Superior temporal gyrus (tissue), 1 donor: ENCODE data around the gene RASA1.
A peak's percentile ranks its signal among the peaks of the same experiment; 100 is the strongest.

Experiments
- DNase-seq: peaks from one replicate; pipeline ENCODE4 v3.0.0-alpha.2; 2016; ENCODE audit errors: extremely low spot score

RASA1 gene

DNA sequence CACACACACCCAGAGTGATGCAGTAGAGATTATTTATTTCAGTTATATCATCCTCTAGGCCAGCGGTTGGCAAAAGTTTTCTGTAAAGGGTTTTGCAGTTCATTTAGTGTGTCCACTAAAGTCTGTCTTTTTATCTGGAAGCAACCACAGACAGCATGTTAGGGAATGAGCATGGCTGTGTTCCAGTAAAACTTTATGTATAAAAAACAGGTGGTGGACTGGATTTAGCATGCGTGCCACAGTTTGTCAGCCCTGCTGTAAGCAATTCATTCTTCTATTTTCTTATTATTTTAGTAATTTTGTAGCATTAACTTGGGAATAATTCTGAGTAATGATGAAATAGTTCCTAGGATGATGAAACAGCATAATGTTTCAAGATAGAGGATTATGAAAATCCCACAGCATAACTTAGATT, 93.4 kb downstream of the RASA1 start:
- no peak for DNase-seq

DNA sequence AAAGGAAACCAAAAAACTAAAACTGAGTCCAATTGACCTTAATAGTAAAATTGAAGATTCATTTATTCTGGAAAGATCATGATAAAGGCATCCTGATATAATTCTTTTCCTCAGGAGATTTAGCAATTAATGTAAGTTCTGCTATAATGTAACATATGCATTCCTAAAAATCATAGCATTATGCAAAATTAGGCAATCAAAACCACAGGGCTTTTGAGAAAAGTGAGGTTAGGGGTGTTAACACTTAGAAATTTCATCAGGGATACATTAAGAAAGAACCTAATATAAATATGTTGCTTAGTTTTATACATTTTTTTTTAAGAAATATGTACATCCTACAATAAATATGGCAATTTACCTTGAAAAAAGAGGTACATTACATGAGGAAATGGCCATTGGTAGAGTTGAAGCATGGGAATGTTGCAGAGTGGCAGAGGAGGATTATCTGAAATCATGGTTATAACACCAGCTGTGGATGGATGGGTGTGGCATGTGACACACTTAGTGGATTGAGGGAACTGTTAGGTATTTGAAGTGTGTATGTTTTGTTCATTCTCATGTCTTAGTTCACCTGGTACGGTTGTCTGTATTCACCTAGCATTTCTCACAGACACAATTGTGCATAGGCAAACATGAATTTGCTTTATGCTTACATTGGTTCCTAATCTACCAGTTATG, 94.0 kb downstream of the RASA1 start:
- no peak for DNase-seq

DNA sequence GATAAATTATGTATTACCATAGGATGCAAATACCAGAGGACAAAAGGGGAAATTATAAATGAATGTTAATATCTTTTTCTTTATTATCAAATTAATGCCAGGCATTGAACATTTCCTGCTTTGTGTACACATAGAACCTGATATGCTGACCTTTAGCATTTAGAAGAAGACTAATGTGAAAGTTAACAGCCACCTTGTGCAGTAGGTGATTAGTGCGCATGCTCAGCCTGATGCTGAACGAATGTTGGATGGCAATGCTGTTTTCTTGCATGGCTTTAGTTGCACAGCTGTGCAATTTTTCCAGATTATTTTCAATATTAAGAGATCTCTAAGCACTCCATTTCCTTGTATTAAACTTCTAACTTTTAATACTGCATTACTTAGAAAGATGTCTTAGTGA, 99.6 kb downstream of the RASA1 start:
- no peak for DNase-seq

DNA sequence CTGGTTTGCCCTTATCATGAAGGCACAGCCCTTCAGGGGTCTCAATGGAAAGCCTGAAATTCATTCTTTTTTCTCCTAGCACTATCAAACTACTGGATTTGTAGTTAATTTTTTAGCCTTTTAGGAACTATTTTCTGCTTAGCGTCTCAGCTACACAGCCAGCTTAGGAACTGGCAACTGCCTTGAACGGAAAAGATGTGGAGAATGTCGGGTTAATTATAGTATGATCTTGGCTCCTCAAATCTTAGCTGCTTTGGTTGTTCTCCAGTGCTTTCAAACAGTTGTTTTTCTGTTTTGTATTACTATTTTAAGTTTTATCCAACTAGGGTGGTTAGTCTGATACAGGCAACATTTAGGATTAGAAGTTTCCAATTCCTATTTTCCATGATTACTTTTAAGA, 100.9 kb downstream of the RASA1 start:
- DNase-seq = no peak

DNA sequence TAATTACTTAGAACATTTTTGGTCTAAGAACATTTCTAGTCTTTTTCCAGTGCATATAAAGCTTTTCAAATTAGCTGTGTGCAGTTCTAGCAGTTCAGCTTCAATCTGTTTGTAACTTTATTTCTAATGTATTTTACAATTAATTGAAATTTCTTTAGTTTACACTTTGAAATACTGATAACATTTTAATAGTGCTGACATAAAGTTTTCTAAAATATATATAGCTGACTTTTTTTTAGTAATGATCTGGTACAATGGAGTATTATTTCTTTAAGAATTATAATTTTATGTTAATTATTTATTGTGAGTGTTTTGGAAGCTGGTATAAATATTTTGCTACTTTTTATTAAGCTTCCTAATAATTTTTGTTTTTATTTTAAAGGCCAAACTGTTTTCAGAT, 101.7 kb downstream of the RASA1 start:
- DNase-seq = no peak

DNA sequence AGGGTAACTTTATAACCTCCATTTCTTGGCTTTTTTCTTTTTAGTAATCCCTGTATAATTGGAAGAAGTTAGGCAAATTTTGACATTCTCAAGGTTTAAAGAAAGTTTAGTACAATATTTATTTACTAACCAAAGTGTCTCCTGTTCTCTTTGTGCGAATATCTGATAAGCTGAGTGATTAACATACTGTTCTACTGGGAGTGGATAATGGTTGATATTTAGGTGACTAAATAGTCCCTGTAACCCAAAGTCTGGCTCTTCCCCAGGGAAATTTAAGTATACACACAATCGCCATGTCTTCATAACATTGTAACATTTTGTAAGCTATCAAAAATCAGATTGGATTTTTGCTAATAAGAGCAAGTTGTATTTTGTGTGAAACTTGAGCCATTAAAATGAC, 105.0 kb downstream of the RASA1 start:
- no peak for DNase-seq

DNA sequence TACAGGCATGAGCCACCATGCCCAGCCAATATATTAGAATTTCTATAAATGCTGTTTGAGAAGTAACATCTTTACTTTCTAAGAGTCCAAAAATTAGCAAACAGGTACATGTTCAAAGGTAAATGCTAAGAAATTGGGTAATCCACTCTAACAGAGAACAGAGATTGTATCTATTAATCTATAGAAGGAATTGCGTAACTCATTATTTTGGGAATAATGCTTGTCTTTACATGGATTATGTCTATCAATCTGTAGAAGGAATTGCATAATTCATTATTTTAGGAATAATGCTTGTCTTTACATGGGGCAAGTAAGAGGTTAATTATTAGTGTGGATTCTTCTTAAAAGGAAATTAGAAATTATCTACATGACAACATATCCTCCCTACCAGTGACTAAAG, 114.5 kb downstream of the RASA1 start:
- no peak for DNase-seq

DNA sequence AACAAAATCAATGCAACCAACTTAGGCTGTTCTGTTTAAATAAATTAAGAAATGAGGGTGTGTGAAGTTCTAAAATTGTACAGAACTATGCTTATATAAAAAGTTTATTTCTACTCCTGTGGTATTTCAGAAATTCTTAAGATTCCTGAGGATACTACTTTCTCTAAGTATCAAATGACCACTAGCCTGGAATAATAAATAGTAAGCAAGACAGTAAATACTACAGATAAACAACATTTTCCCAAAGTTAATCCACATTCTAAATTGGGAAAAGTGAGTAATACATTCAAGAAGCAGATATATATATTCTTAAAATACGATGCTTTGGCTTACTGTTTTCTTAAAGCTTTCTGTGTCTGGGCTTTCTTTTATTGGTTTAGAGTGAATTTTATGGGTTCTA, 115.5 kb downstream of the RASA1 start:
- no peak for DNase-seq

DNA sequence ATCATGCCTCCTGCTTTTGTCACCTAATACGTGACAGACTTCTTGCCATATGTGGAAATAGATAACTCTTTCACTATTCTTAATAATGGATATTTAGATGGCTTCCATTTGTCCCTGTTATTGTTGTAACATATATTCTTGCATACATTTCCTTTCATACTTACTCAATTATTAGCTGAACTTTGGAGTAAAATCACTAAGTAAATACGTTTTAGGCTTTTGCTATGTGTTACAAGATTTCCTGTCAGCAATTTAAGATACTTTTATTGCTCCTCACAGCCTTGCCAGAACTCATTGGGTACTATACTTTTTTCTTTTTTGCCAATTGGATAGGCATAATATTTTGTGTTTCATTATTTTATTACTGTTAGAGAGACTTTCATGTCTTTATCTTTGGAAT, 118.1 kb downstream of the RASA1 start:
- no peak for DNase-seq

DNA sequence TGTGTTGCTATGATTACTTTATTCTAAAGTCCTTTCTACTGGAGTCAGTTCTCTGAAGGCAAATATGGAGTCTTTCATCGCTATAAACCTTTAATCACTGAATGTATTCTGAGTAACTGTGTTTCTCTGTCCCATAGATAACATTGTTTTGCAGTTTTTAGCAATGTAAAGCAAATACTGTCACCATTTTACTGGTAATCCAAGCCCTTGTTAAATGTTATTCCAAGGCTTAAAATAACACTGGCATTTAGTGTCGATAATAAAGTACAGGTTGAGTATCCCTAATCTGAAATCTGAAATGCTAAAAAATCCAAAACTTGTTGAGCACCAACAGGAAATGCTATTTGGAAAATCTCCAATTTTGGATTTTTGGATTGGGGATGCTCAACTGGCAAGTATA, 120.4 kb downstream of the RASA1 start:
- DNase-seq = no peak

DNA sequence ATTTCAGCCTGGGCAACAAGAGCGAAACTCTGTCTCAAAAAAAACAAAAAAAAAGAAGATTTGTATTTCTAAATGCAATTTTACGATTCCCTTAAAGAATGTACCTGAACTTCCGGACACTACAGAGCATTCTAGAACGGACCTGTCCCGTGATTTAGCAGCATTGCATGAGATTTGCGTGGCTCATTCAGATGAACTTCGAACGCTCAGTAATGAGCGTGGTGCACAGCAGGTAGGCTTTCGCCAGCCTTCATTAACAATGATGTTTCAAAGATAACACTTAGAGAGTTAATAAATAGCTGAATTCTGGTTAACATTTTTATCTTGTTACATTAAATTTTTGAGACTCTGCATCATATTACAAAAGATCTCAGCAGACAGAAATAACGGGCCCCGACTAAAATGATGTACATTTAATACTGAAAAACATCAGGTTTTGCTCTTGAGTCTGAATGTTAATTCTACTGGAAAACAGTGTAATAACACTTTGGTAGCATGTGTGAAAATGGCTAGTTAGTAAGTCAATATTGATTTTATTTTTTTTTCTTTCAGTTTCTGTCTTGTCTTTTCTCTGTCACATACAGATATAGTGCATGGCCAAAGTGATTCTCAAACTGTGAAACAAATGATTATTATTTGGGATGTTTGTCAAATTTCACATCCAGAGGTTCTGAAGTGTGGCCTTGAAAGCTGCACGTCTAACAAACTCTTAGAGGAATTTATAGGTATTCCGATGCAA, 121.8 kb downstream of the RASA1 start:
- DNase-seq = no peak

DNA sequence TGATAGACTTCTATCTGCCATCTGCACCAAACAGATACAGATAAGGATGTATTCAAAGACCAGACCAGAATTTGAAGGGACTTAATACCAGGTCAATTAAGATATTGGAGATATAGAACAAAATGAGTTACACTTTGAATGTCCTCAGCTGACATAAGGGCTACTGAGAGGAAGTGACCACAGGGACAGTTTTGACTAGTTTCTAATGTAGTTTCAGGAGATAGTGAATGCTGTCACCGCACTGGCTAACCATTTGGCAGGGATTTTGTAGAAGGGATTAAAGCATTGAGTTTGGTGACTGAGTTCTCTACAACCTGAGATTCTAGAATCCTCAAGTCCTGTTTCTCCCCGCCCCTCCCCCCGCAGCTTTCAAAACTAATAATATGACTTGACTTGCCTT, 122.4 kb downstream of the RASA1 start:
- DNase-seq = no peak

DNA sequence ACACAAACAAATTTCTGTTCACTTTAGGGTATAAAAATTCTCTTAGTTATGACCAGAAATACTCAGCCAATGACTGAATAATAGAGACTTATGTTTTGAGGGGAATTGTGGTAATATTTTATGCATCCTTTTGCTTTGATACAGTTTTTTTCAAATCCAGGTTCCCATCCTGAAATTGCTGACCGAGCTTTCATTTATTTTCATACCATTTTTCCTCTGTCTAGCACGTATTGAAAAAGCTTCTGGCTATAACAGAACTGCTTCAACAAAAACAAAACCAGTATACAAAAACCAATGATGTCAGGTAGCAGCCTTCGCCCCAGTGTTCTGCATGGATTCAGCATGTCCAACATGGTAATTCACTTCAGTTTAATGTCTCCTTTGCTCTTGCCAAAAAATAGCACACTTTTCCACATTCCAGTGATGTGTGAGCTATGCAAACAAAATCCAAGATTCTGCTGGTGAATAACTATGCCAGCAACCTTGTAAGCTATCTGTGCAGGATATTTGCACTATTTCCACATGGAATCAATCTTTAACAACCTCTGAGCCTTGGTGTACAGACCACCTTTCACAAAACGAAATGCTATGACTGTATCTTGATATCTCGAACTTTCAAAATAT, 123.0 kb downstream of the RASA1 start:
- DNase-seq = no peak

DNA sequence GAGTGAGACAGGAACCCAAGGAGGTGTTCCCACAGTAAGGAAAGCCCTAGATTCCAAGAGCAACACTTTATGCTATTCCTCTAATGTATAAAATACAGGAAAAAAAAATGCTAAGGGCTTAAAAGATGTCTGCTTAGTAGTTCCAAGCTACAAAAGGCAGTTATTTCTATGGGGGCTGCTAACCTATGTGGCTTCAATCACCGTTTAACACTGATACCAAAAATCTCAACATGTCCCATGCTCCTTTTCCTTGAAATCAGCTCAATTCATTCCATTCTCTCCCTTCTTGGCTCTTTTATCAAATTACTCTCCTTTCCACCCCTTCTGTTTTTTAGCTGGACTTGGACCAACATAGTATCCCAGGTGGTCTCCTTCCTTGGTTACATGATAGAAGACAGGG, 124.5 kb downstream of the RASA1 start:
- DNase-seq = no peak

DNA sequence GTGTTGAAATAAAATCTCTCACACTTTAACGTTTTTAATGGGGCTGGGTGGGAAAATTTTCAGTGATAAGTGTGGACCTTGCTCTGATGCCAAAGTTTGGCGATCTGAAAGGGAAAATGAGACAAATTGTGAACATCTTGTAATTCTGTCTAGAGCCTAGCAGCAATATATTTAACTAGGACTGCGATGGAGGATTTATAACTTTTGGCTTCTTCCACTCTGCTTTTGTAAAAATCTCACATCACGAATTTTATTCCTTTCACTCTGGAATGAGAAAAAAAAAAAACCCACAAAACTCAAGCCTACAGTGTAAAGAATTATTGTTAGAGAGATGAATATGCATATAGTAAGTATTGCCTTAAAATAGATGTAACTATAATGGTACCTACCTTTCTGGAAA, 125.1 kb downstream of the RASA1 start:
- DNase-seq = no peak

DNA sequence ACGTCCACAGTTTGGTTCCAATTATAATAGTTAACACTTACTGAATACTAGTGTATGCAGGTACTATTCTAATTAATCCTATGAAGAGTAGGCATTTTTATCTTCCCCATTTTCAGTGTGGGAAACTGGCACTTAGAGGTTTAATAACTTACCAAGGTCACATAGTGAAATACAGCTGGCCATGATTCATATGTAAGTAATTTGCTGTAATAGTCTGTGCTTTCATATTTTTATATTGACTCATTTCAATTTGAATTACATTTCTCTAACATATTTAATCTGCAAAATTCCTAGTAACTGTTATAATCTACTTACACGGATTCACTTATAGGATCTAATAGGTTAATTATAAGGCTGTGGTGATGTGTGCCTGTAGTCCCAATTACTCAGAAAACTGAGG, 125.6 kb downstream of the RASA1 start:
- no peak for DNase-seq

DNA sequence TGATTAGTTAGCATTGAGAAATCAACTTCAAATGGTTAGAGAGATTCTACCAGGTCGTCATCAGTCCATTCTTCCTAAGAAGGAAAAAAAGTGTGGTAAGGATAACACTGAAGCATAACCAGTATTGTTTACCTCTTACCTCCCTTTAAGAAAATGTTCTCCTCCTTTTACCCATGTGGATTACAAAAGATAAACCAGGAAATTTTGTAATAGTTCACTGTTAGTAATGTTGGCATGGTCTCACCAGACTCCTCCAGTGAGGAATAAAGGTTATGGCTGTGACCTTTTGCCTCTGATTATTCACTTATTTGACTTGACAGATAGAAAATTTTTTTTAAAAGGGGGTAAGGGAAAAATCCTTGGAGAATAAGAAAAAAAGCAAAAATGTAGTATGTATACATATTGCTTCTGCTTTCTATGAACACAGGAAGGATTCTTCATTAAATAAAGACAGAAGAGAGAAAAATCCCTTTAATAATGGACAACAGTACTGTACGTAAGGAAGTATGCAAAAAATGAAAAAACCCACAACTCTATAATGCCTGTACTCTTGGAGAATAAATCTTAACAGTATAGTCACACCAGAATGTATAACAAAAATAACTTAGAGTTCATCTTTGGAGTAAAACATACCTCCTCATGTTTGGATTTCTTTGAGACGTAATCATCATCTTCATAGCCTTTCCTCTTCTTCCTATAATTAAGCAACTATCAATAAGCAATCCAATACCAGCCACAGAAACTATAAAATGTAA, 126.9 kb downstream of the RASA1 start:
- no peak for DNase-seq

DNA sequence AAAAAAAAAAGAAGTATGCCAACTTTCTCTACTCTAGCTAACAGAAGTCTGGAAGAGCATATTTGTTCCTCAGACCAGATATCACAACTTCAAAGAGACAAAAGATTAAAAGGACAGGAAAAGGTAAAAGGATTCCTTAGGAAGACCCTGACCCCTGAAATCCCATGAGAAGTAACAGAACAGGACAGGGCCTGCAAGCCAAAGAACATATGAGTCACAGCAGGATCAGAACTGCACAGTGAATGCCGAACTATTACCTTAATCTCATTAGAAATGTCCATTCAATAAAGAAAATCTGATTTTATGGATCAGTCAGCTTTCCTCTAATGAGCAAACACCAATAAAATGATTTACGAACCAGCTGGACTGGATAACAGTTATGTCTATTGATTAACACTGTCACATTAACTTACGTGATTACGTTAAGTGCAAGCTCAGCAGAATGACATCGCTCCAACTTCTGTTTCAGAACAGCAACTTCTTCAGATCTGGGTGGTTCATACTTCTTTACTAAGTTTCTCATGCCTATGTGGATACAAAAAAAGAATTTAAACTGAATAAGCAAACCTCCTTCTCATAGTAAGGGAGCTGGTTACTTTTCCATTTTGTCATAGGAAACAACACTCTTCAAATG, 131.4 kb downstream of the RASA1 start:
- no peak for DNase-seq

DNA sequence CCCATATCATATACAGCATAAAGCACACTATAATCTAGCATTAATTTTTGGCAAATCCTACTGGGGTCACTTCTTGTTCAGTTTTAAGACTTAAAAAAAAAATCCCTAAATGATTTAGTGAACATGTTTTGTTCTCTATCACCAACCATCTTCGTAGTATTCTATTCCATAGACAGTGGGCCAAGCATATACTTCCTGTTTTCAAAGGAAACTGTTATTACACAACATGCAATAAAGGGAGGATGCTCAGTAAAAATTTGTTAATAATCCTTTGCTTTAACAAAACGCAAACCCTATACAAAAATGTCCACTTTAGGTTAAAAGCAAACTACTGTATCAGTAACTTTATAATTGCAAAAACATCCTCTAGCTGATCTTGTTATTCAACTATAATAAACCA, 132.0 kb downstream of the RASA1 start:
- DNase-seq = no peak

DNA sequence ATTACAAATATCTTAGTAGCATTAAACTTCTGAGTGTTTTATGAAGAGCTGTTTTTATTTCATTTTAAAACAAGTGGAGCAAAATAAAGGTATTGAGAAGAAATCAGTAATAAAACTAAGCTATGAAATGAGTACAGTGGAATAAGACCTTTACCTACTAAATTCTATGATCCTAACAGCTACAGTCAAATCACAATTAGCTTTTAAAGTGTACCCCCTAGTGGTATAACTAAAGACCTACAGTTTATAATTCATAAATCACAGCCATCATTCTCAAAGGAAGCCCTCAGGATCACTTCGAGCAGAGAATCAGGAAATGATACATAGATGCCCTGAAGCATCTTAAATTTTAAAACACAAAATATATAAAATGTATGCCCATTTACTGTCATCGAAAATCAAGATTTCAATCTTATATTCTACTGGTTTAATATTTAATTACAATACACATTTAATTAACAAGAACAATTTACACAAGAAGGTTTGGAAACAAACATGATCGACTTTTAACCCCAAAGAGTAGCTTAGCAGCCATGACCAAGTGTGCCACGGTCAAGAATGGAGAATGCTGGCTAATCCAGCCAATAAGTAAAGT, 132.7 kb downstream of the RASA1 start:
- peak; percentile 80 for DNase-seq

DNA sequence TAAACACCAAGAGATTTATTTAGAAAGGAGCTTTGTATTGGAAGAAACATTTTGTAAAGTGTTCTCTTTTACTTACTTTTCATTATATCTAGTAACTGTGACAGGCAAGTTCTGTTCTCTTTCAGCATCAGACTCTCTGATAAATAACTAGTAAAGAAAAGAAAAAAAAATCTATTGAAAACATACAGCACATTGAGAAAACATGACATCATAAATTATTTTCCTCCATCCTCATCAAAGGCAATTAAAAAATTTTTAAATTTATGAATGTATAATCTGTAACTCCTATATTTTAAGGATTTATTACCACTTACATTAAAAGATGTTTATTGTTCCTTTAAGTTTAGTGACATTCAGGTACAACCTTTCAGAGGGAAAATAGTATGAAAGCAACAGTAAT, 133.9 kb downstream of the RASA1 start:
- no peak for DNase-seq

DNA sequence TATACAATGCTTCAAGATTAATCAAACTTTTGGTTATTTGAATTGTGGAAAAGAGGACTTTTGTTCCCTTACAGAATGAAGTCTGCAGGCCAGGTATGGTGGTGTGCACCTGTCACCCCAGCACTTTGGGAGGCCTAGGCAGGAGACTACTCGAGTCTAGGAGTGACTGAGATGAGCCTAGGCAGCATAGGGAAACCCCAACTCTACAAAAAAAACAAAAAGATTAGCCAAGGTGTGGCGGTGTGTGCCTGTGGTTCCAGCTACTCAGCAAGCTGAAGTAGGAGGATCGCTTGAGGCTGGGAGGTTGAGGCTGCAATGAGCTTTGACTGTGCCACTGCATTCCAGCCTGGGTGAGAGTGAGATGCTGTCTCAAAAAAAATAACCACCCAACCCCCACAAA, 135.7 kb downstream of the RASA1 start:
- DNase-seq = no peak
